Right cardiac atrium (tissue), 5 donors: ENCODE measurements around the gene ZSCAN20. TPM values are rescaled to one million over a fixed set of nuclear protein-coding genes. Genes with fewer than 3 reads are reported as not detected.

ENCODE experiments used
- ATAC-seq, 2 donors: fragments of 200-7000 bp; cut with Tn5 transposase; one replicate each; pipeline versions ENCODE4 v1.8.0 to v1.9.1; 2020; ENCODE audit warnings: moderate library complexity in 2 of 2, mild to moderate bottlenecking in 1 of 2
- DNase-seq, 3 donors: peaks; one replicate each; pipeline ENCODE4 v3.0.0-alpha.2; 2020
- H3K27ac ChIP-seq: one replicate; pipeline ENCODE4 v1.5.1; 2013; ENCODE audit warnings: mild to moderate bottlenecking, low read length, control low read depth, moderate library complexity
- H3K27me3 ChIP-seq: one replicate; pipeline ENCODE4 v1.6.1; 2013; ENCODE audit not compliant: control insufficient read depth, insufficient read depth
- H3K4me1 ChIP-seq: one replicate; pipeline ENCODE4 v1.6.1; 2013; ENCODE audit warnings: low read length; ENCODE audit not compliant: control insufficient read depth, insufficient read depth
- H3K4me3 ChIP-seq: one replicate; pipeline ENCODE4 v1.5.1; 2013; ENCODE audit warnings: low read length, control low read depth
- H3K9me3 ChIP-seq: one replicate; pipeline ENCODE4 v1.6.1; 2013; ENCODE audit warnings: low read length; ENCODE audit not compliant: control insufficient read depth
- WGBS: extraction: QIAGEN DNeasy Blood & Tissue Kit; methylation state at CpG from one replicate; pipeline ENCODE4 v1.1.7; 2013; 5-methylcytosine and 5-hydroxymethylcytosine counted together
- intact Hi-C, 4 donors: fragments of 100-400 bp; cut with DNase I; formaldehyde crosslinking; loops; one replicate each; pipeline versions ENCODE4 v1.11.0 to v1.14.0; 2022 to 2023
- polyA plus RNA-seq: library from polyadenylated mRNA; stranded (reverse); fragments of 200-250 nt; gene quantifications from one replicate; pipeline ENCODE4 v1.2.3, GENCODE V29; 2013
- total RNA-seq, 4 donors: library from RNA; stranded (reverse); fragmentation: NEBNext Ultra II Directional; extraction: Animal tissue kit (Norgen Biotek cat#: 25700); gene quantifications; one replicate each; pipeline ENCODE4 v1.2.1, GENCODE V29; 2021
- donor health status: healthy with polysubstance abuse.
- donor health status: DM: no; HTN: yes; CAD: no.
- donor health status: DM: no; HTN: no; CAD: no.
- donor health status: DM: no; HTN: yes; CAD: no; lungs with severe emphysema.
- donor health status: DM: yes; HTN: yes; CAD: no.

The ZSCAN20 gene
- total and polyA plus RNA-seq, 5 donors, result 1.6 to 5.9 (median 4.9) TPM

GRCh38 chr1:33532936-33533335 is 60.5 kb downstream of the ZSCAN20 start:
- intact Hi-C loops, result no loop called here
- no peak overlapping the region for H3K27ac ChIP-seq
- no peaks in the 10 kb centered on the region for H3K9me3 ChIP-seq
- 93% methylated on average over 13 of the region's 13 CpGs for WGBS
- H3K4me3 ChIP-seq, result no peak overlapping the region
- no peaks in the 10 kb centered on the region for H3K4me1 ChIP-seq
- no peaks in the 10 kb centered on the region for H3K27me3 ChIP-seq
- DNase-seq, result no peak
- no peak for ATAC-seq

DNA sequence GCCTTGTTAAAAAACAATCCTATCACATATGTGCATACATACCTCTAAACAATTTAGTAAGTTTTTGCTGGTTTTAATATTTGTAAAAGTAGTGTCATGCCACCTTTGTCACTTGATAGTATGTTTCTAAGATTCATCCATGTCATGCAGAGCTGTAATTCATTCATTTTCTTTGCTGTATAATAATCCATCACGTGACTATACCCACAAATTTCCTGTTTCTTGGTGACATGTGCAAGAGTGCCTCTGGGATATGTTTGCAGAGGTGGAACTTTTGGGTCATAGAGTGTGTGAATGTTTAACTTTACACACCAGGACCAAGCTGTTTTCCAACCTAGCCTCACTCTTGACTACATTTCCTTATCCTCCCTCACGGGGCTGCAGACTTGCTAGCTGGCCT is 62.9 kb downstream of the ZSCAN20 start:
- H3K4me1 ChIP-seq, result no peaks in the 10 kb centered on the region
- no peak overlapping the region for H3K4me3 ChIP-seq
- H3K27ac ChIP-seq, result no peak overlapping the region
- intact Hi-C loops, result no loop called here
- no peaks in the 10 kb centered on the region for H3K9me3 ChIP-seq
- ATAC-seq (no peak), DNase-seq (no peak)
- H3K27me3 ChIP-seq, result no peaks in the 10 kb centered on the region
- WGBS, result 78% methylated on average over 2 of the region's 2 CpGs

GRCh38 chr1:33537885-33538284 is 65.4 kb downstream of the ZSCAN20 start:
- no peak for DNase-seq
- Histone ChIP-seq H3K4me1 (no peaks in the 10 kb centered on the region), H3K27ac (no peak overlapping the region), H3K9me3 (no peaks in the 10 kb centered on the region), H3K27me3 (no peaks in the 10 kb centered on the region), H3K4me3 (no peak overlapping the region)
- WGBS, result 94% methylated on average over 5 of the region's 5 CpGs
- ATAC-seq, result no peak
- intact Hi-C loops, result no loop called here

- Histone ChIP-seq H3K9me3 (no peaks in the 10 kb centered on the region), H3K4me3 (no peak overlapping the region), H3K27ac (no peak overlapping the region), H3K27me3 (no peaks in the 10 kb centered on the region), H3K4me1 (no peaks in the 10 kb centered on the region)
- ATAC-seq (no peak), DNase-seq (no peak)
- 92% methylated on average over 6 of the region's 6 CpGs for WGBS
- intact Hi-C loops, result no loop called here
Observed at GRCh38 chr1:33541966-33542365, 69.5 kb downstream of the ZSCAN20 start.

Other genes with a start within 250 kb of the ZSCAN20 start
- gene ZNF362, start 216.2 kb upstream of the ZSCAN20 start, total RNA-seq, result 10 to 100 TPM; 31.0 to 42.5 (median 40.8) TPM
- gene ZNF362, start 216.2 kb upstream of the ZSCAN20 start, polyA plus RNA-seq, result 22.2 TPM
- gene A3GALT2, start 151.5 kb upstream of the ZSCAN20 start, total RNA-seq, result not detected
- gene A3GALT2, start 151.5 kb upstream of the ZSCAN20 start, polyA plus RNA-seq, result not detected
- 100 to 1,000 TPM in 2 of 4 donors, 10 to 100 TPM in 2; 89.3 to 105 (median 99.1) TPM for gene PHC2, start 41.5 kb upstream of the ZSCAN20 start, total RNA-seq
- 93.7 TPM for gene PHC2, start 41.5 kb upstream of the ZSCAN20 start, polyA plus RNA-seq